ENCODE data around the gene PYM1.
"Not testable (repeated sequence)": the region's sequence is repeated elsewhere in the genome, so short reads cannot be mapped to it uniquely, and the experiment has no call there.

DNA sequence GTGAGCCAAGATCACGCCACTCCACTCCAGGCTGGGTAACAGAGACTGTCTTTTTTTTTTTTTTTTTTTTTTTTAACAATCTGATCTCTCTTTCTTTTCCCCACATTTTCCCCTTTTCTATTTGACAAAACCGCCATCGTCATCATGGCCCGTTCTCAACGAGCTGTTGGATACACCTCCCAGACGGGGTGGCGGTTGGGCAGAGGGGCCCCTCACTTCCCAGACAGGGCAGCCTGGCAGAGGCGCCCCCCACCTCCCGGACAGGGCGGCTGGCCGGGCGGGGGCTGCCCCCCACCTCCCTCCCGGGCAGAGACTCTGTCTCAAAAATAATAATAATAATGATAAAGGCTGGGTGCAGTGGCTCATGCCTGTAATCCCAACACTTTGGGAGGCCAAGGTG is 64.8 kb downstream of the PYM1 start:
- TF ChIP-seq, protein P1, sequence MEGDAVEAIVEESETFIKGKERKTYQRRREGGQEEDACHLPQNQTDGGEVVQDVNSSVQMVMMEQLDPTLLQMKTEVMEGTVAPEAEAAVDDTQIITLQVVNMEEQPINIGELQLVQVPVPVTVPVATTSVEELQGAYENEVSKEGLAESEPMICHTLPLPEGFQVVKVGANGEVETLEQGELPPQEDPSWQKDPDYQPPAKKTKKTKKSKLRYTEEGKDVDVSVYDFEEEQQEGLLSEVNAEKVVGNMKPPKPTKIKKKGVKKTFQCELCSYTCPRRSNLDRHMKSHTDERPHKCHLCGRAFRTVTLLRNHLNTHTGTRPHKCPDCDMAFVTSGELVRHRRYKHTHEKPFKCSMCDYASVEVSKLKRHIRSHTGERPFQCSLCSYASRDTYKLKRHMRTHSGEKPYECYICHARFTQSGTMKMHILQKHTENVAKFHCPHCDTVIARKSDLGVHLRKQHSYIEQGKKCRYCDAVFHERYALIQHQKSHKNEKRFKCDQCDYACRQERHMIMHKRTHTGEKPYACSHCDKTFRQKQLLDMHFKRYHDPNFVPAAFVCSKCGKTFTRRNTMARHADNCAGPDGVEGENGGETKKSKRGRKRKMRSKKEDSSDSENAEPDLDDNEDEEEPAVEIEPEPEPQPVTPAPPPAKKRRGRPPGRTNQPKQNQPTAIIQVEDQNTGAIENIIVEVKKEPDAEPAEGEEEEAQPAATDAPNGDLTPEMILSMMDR (tag by site-specific recombination; IDR thresholded peaks at IDR 0.05), result not testable (repeated sequence)
- not testable (repeated sequence) for TF ChIP-seq EGR2 (tag by site-specific recombination; IDR thresholded peaks at IDR 0.05; ENCODE audit: low read depth); ZNF792 (tag by site-specific recombination; IDR thresholded peaks at IDR 0.05)
